ENCODE results near the gene NGLY1. TPM values are rescaled to one million over a fixed set of nuclear protein-coding genes. Genes with fewer than 3 reads are reported as not detected.

Gene NGLY1, protein sequence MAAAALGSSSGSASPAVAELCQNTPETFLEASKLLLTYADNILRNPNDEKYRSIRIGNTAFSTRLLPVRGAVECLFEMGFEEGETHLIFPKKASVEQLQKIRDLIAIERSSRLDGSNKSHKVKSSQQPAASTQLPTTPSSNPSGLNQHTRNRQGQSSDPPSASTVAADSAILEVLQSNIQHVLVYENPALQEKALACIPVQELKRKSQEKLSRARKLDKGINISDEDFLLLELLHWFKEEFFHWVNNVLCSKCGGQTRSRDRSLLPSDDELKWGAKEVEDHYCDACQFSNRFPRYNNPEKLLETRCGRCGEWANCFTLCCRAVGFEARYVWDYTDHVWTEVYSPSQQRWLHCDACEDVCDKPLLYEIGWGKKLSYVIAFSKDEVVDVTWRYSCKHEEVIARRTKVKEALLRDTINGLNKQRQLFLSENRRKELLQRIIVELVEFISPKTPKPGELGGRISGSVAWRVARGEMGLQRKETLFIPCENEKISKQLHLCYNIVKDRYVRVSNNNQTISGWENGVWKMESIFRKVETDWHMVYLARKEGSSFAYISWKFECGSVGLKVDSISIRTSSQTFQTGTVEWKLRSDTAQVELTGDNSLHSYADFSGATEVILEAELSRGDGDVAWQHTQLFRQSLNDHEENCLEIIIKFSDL
- total RNA-seq (2022; extraction: Qiagen RNA extraction): 17.4 to 23.0 TPM (median 18.3 TPM) in 5 replicates

DNA sequence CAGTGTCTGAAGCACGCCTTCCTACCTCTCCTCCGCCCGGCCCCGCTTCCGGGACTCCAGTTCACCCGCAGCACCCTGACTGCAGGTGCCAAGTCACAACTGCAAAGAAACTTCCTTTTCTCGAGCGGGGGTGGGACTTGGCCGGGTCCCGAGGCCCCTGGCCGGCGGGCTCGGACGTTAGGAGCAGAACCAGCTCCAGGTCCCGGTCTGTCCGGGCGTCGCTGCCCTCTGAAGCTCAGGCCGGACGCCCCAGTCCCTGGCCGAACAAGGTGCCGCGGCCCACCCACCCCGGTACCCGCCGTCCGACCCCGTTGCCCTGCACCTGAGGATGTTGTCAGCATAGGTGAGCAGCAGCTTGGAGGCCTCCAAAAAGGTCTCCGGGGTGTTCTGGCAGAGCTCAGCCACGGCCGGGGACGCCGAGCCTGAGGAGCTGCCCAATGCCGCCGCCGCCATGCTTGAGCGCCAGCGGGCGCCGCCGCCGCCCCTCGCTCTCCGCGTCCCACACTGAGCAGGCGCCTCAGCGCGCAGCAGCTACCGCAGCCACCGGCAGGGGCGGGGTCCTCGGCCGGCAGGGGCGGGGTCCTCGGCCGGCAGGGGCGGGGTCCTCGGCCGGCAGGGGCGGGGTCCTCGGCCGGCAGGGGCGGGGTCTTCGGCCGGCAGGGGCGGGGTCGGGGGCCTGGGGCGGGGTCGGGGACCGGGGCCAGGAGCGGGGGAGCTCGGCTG lies at the start of gene NGLY1:
NGLY1 (minus strand) TSS at position 506 of the 723 bp plus-strand sequence; CDS start at position 453, 53 bp downstream.

DNA sequence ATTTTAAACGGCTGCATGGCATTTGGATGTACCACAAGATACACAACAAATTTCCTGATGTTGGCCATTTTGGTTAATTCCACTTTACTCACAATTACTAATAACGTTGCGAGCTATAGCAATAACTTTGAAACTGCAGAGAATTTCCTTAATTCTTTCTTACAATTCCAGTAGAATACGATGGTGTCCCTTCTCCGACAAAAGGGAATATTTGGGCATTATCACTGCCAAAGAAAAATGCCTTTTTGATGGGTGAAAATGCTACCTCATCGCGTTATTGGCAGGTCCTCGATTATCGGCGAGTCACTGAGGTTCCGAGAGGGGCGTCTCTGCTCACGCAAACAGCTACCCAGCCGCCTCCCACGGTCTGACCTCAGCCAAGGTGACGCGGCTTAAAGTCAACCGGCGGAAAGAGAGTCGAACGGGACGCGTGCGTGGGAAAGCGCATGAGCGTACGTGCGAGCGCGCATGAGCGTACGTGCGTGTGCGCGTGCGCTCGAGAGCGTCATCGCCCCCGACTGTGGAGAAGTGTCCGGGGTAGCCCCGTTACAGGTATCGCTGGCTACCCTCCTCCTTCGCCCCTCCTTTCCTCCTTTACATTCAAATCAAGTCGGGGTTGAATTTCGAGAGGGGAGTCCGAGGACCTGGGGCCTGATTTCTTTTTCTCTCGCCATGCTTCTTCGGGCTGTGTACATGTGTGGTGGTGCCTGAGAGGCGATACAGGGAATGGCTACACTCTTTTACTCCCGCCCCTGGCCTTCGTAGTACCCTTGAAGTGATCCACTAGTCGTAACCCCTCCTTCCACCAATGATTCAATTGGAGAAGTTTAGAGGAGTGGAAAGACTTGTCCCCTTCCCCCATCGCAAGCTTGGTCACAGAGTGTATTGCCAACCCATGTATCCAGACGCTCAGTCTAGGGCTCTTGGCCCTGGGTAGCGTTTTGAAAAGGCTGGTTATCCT lies 6.6 kb upstream of the NGLY1 start, which contains the start of gene OXSM:
OXSM (plus strand) TSS at position 495 of the 961 bp plus-strand sequence. CDS start 931 bp downstream, outside the sequence.

Other genes with a start within 250 kb of the NGLY1 start
- gene TOP2B, start 118.5 kb downstream of the NGLY1 start, total RNA-seq (2022; extraction: Qiagen RNA extraction): 59.1 to 91.1 TPM (median 63.2 TPM) in 5 replicates
- gene OXSM, start 6.6 kb upstream of the NGLY1 start, total RNA-seq (2022; extraction: Qiagen RNA extraction): 17.3 to 20.6 TPM (median 18.6 TPM) in 5 replicates

All from A549 treated with CORT108297 at 1 μM for 4 hours (cell line).